SK-N-SH (cell line): Measurements from ENCODE around the gene ALDH1L1. TPM values are rescaled to one million over a fixed set of nuclear protein-coding genes. Genes with fewer than 3 reads are reported as not detected.

Experiments
- CTCF ChIA-PET: fragments of 300-600, 350-600 bp; formaldehyde crosslinking; extraction: SDS; loops from one replicate; lab custom pipeline; 2021; lab: Yijun Ruan, JAX
- POLR2A ChIA-PET: fragments of 350-600 bp; sonication (Branson Sonifier 250); formaldehyde crosslinking; extraction: SDS; loops from one replicate; lab custom pipeline; 2020; ENCODE audit warnings: antibody characterized with exemption, inconsistent platforms; lab: Yijun Ruan, JAX
- DNase-seq: peaks from one replicate; pipeline ENCODE4 v3.0.0; 2012
- H2AFZ ChIP-seq: fragments of 200-600 bp; sonication (generic); 2 replicates; pipeline ENCODE4 v1.8.1; 2016; ENCODE audit warnings: antibody characterized with exemption, mild to moderate bottlenecking, low read depth
- H3F3A ChIP-seq: fragments of 200-600 bp; sonication (generic); replicated peaks from 2 replicates; pipeline ENCODE3; 2016; ENCODE audit warnings: antibody characterized with exemption, mild to moderate bottlenecking; ENCODE audit not compliant: insufficient read depth
- H3K27ac ChIP-seq, 2 experiments: fragments of 200-500 bp in 1 of 2; fragments of 200-600 bp in 1 of 2; sonication (Bioruptor generic) in 1 of 2; sonication (generic), shearing (Covaris generic) in 1 of 2; 2 replicates each; pipeline versions ENCODE4 v1.5.1 to v1.6.1; 2014 to 2016; ENCODE audit warnings: low read depth in 2 of 2, inconsistent platforms in 1 of 2, low read length in 1 of 2, mild to moderate bottlenecking in 1 of 2, mixed read lengths in 1 of 2
- H3K27me3 ChIP-seq: fragments of 200-600 bp; sonication (generic), shearing (Covaris generic); 2 replicates; pipeline ENCODE4 v1.6.1; 2016; ENCODE audit warnings: mixed run types; ENCODE audit not compliant: insufficient read depth
- H3K36me3 ChIP-seq, 2 experiments: fragments of 200-500 bp in 1 of 2; fragments of 200-600 bp in 1 of 2; sonication (Bioruptor generic) in 1 of 2; sonication (generic) in 1 of 2; replicated peaks in 1 of 2; 2 replicates each; pipeline versions ENCODE3 to v1.5.1; 2014 to 2016; ENCODE audit warnings: low read length in 1 of 2, mild to moderate bottlenecking in 1 of 2; ENCODE audit not compliant: insufficient read depth in 2 of 2, control insufficient read depth in 1 of 2
- H3K4me1 ChIP-seq, 2 experiments: fragments of 200-500 bp in 1 of 2; fragments of 200-600 bp in 1 of 2; sonication (Bioruptor generic) in 1 of 2; sonication (generic), shearing (Covaris generic) in 1 of 2; 2 replicates each; pipeline versions ENCODE4 v1.5.1 to v1.6.1; 2014 to 2016; ENCODE audit warnings: low read depth in 1 of 2, low read length in 1 of 2, mixed run types in 1 of 2; ENCODE audit not compliant: insufficient read depth in 2 of 2, control insufficient read depth in 1 of 2
- H3K4me2 ChIP-seq: fragments of 200-600 bp; sonication (generic), shearing (Covaris generic); 2 replicates; pipeline ENCODE4 v1.6.1; 2017; ENCODE audit warnings: mixed run types
- H3K4me3 ChIP-seq, 2 experiments: fragments of 200-500 bp in 1 of 2; fragments of 200-600 bp in 1 of 2; sonication (Bioruptor generic) in 1 of 2; sonication (generic), shearing (Covaris generic) in 1 of 2; 2 replicates each; pipeline versions ENCODE4 v1.5.1 to v1.8.1; 2014 to 2016; ENCODE audit warnings: low read depth in 2 of 2, inconsistent platforms in 1 of 2, low read length in 1 of 2, mild to moderate bottlenecking in 1 of 2, mixed read lengths in 1 of 2, moderate library complexity in 1 of 2
- H3K79me2 ChIP-seq: fragments of 200-600 bp; sonication (generic); 2 replicates; pipeline ENCODE4 v1.8.1; 2017; ENCODE audit warnings: mild to moderate bottlenecking; ENCODE audit not compliant: insufficient read depth
- H3K9ac ChIP-seq: fragments of 200-600 bp; sonication (generic); 2 replicates; pipeline ENCODE4 v1.6.1; 2017; ENCODE audit warnings: mixed run types
- H3K9me2 ChIP-seq: fragments of 200-600 bp; sonication (generic); 2 replicates; pipeline ENCODE4 v1.6.1; 2017; ENCODE audit warnings: mixed run types
- H3K9me3 ChIP-seq: fragments of 200-600 bp; sonication (generic); 2 replicates; pipeline ENCODE4 v1.6.1; 2017; ENCODE audit warnings: mixed run types, mild to moderate bottlenecking, moderate library complexity
- H4K20me1 ChIP-seq: fragments of 200-600 bp; sonication (generic); 2 replicates; pipeline ENCODE4 v1.6.1; 2017; ENCODE audit warnings: mild to moderate bottlenecking, mixed run types; ENCODE audit not compliant: insufficient read depth
- CHD2 ChIP-seq: fragments of 150-350 bp; IDR thresholded peaks from 2 replicates; pipeline ENCODE4 v1.6.1; 2018; ENCODE audit warnings: low read length; ENCODE audit not compliant: partially characterized antibody
- EP300 ChIP-seq, 2 experiments: IDR thresholded peaks; 2 replicates each; pipeline versions ENCODE4 v1.4.0 to v1.6.1; 2012; ENCODE audit warnings: borderline replicate concordance in 1 of 2, low read depth in 1 of 2, low read length in 1 of 2
- EZH2phosphoT487 ChIP-seq: fragments of 200-600 bp; sonication (generic); IDR thresholded peaks from 2 replicates; pipeline ENCODE4 v1.6.1; 2017; ENCODE audit warnings: low read depth, mixed run types, mild to moderate bottlenecking, antibody characterized with exemption, moderate library complexity, borderline replicate concordance
- FOSL2 ChIP-seq: IDR thresholded peaks from 2 replicates; pipeline ENCODE4 v1.4.0; 2012; ENCODE audit warnings: low read depth, mild to moderate bottlenecking, moderate library complexity, borderline replicate concordance
- GABPA ChIP-seq: IDR thresholded peaks from 2 replicates; pipeline ENCODE4 v1.4.0; 2012; ENCODE audit warnings: low read depth, mild to moderate bottlenecking
- IRF3 ChIP-seq: fragments of 150-350 bp; IDR thresholded peaks from 2 replicates; pipeline ENCODE4 v1.6.1; 2016; ENCODE audit warnings: mild to moderate bottlenecking, low read depth, low read length
- NFIC ChIP-seq: IDR thresholded peaks from 2 replicates; pipeline ENCODE4 v1.4.0; 2012; ENCODE audit warnings: borderline replicate concordance
- NRF1 ChIP-seq: IDR thresholded peaks from 2 replicates; pipeline ENCODE4 v1.6.1; 2012; ENCODE audit warnings: low read depth, mild to moderate bottlenecking, low read length
- POLR2AphosphoS5 ChIP-seq: IDR thresholded peaks from 2 replicates; pipeline ENCODE4 v1.6.1; 2012; ENCODE audit warnings: low read depth, low read length
- RAD21 ChIP-seq: IDR thresholded peaks from 2 replicates; pipeline ENCODE4 v1.6.1; 2012; ENCODE audit warnings: mild to moderate bottlenecking, low read length
- RFX5 ChIP-seq: IDR thresholded peaks from 2 replicates; pipeline ENCODE4 v1.6.1; 2012; ENCODE audit warnings: mild to moderate bottlenecking, improper control_type of control experiment, low read length
- SIN3A ChIP-seq: IDR thresholded peaks from 2 replicates; pipeline ENCODE4 v1.6.1; 2012; ENCODE audit warnings: low read depth, mild to moderate bottlenecking, low read length, moderate library complexity, borderline replicate concordance
- SMC3 ChIP-seq: IDR thresholded peaks from 2 replicates; pipeline ENCODE4 v1.6.1; 2012; ENCODE audit warnings: low read depth, low read length, improper control_type of control experiment
- USF1 ChIP-seq: IDR thresholded peaks from 2 replicates; pipeline ENCODE4 v1.4.0; 2012; ENCODE audit warnings: low read depth, borderline replicate concordance
- WGBS: methylation state at CpG from one replicate; pipeline ENCODE4 v1.1.6; 2017; ENCODE audit warnings: low lambda C conversion rate; 5-methylcytosine and 5-hydroxymethylcytosine counted together
- polyA plus RNA-seq, 3 experiments: library from polyadenylated mRNA; depleted of rRNA; stranded (reverse); fragments of >200 nt; gene quantifications; 2 replicates each; pipeline ENCODE4 v1.2.3, GENCODE V29; 2012
- TF ChIP-seq, protein P1 (sequence below): IDR thresholded peaks from 2 replicates; pipeline ENCODE4 v1.4.0; 2012; ENCODE audit warnings: low read depth, borderline replicate concordance
- TF ChIP-seq, protein P2 (sequence below): fragments of 200-600 bp; sonication (generic); IDR thresholded peaks from 2 replicates; pipeline ENCODE4 v1.6.1; 2017; ENCODE audit warnings: antibody characterized with exemption, mild to moderate bottlenecking, moderate library complexity
- TF ChIP-seq, protein P3 (sequence below): IDR thresholded peaks from 2 replicates; pipeline ENCODE4 v1.6.1; 2012; ENCODE audit warnings: mild to moderate bottlenecking, low read depth, low read length, moderate library complexity

The ALDH1L1 gene
- polyA plus RNA-seq, 1 of the 3 experiments (the other 2 are of a cell fraction): not detected

GRCh38 chr3:126056681-126057500 lies 123.5 kb downstream of the ALDH1L1 start:
- Histone ChIP-seq H3F3A (no peaks in the 10 kb centered on the region), H3K9me3 (no peaks in the 10 kb centered on the region), H3K4me1 (peaks cover 0 to 8% of the 10 kb centered on the region in 2 experiments; a peak in 1 of 4 replicates), H3K9me2 (no peaks in the 10 kb centered on the region), H3K4me3 (no peak overlapping the region), H3K27ac (no peak overlapping the region), H3K27me3 (no peaks in the 10 kb centered on the region), H3K4me2 (no peak overlapping the region), H3K36me3 (no peaks in the 10 kb centered on the region), H3K9ac (no peak overlapping the region), H2AFZ (no peak overlapping the region), H4K20me1 (no peaks in the 10 kb centered on the region), H3K79me2 (no peaks in the 10 kb centered on the region)
- no peak for TF ChIP-seq SIN3A
- no peak for TF ChIP-seq CHD2
- TF ChIP-seq GABPA: no peak
- TF ChIP-seq NRF1: no peak
- TF ChIP-seq FOSL2: no peak
- no peak for TF ChIP-seq EP300 (IDR thresholded peaks at IDR 0.05; ENCODE audit: borderline replicate concordance in 1 of 2, low read depth in 1 of 2, low read length in 1 of 2)
- TF ChIP-seq POLR2AphosphoS5: no peak
- TF ChIP-seq SMC3: no peak
- TF ChIP-seq, protein P1, sequence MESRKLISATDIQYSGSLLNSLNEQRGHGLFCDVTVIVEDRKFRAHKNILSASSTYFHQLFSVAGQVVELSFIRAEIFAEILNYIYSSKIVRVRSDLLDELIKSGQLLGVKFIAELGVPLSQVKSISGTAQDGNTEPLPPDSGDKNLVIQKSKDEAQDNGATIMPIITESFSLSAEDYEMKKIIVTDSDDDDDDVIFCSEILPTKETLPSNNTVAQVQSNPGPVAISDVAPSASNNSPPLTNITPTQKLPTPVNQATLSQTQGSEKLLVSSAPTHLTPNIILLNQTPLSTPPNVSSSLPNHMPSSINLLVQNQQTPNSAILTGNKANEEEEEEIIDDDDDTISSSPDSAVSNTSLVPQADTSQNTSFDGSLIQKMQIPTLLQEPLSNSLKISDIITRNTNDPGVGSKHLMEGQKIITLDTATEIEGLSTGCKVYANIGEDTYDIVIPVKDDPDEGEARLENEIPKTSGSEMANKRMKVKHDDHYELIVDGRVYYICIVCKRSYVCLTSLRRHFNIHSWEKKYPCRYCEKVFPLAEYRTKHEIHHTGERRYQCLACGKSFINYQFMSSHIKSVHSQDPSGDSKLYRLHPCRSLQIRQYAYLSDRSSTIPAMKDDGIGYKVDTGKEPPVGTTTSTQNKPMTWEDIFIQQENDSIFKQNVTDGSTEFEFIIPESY: no peak
- TF ChIP-seq, protein P2, sequence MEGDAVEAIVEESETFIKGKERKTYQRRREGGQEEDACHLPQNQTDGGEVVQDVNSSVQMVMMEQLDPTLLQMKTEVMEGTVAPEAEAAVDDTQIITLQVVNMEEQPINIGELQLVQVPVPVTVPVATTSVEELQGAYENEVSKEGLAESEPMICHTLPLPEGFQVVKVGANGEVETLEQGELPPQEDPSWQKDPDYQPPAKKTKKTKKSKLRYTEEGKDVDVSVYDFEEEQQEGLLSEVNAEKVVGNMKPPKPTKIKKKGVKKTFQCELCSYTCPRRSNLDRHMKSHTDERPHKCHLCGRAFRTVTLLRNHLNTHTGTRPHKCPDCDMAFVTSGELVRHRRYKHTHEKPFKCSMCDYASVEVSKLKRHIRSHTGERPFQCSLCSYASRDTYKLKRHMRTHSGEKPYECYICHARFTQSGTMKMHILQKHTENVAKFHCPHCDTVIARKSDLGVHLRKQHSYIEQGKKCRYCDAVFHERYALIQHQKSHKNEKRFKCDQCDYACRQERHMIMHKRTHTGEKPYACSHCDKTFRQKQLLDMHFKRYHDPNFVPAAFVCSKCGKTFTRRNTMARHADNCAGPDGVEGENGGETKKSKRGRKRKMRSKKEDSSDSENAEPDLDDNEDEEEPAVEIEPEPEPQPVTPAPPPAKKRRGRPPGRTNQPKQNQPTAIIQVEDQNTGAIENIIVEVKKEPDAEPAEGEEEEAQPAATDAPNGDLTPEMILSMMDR: no peak
- no peak for TF ChIP-seq RFX5
- TF ChIP-seq, protein P3, sequence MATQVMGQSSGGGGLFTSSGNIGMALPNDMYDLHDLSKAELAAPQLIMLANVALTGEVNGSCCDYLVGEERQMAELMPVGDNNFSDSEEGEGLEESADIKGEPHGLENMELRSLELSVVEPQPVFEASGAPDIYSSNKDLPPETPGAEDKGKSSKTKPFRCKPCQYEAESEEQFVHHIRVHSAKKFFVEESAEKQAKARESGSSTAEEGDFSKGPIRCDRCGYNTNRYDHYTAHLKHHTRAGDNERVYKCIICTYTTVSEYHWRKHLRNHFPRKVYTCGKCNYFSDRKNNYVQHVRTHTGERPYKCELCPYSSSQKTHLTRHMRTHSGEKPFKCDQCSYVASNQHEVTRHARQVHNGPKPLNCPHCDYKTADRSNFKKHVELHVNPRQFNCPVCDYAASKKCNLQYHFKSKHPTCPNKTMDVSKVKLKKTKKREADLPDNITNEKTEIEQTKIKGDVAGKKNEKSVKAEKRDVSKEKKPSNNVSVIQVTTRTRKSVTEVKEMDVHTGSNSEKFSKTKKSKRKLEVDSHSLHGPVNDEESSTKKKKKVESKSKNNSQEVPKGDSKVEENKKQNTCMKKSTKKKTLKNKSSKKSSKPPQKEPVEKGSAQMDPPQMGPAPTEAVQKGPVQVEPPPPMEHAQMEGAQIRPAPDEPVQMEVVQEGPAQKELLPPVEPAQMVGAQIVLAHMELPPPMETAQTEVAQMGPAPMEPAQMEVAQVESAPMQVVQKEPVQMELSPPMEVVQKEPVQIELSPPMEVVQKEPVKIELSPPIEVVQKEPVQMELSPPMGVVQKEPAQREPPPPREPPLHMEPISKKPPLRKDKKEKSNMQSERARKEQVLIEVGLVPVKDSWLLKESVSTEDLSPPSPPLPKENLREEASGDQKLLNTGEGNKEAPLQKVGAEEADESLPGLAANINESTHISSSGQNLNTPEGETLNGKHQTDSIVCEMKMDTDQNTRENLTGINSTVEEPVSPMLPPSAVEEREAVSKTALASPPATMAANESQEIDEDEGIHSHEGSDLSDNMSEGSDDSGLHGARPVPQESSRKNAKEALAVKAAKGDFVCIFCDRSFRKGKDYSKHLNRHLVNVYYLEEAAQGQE: no peak
- no peak for TF ChIP-seq RAD21
- no peak for TF ChIP-seq NFIC
- TF ChIP-seq USF1: no peak
- TF ChIP-seq EZH2phosphoT487: no peak
- no peak for TF ChIP-seq IRF3
- 72% methylated on average over 5 of the region's 14 CpGs for WGBS
- ChIA-PET POLR2A (no interaction called here), CTCF (no interaction called here)
- DNase-seq: peak; percentile 3
